Subcutaneous abdominal adipose tissue (tissue), 5 donors: Measurements from ENCODE around the gene SLC6A19.

ENCODE experiments used
- H3K27ac ChIP-seq: one replicate; pipeline ENCODE4 v1.7.0; 2013; ENCODE audit warnings: low read depth, mild to moderate bottlenecking, inconsistent platforms, low read length, moderate library complexity
- H3K27me3 ChIP-seq, 5 donors: one replicate each; pipeline ENCODE4 v1.7.0; 2013; ENCODE audit warnings: low read length in 5 of 5, inconsistent platforms in 1 of 5; ENCODE audit not compliant: control insufficient read depth in 5 of 5, insufficient read depth in 4 of 5
- H3K36me3 ChIP-seq, 5 donors: one replicate each; pipeline ENCODE4 v1.7.0; 2013; ENCODE audit warnings: low read length in 5 of 5; ENCODE audit not compliant: control insufficient read depth in 5 of 5, insufficient read depth in 5 of 5
- H3K4me1 ChIP-seq, 5 donors: one replicate each; pipeline ENCODE4 v1.7.0; 2013; ENCODE audit warnings: low read length in 5 of 5, mild to moderate bottlenecking in 3 of 5, moderate library complexity in 1 of 5; ENCODE audit not compliant: control insufficient read depth in 5 of 5, insufficient read depth in 5 of 5
- H3K4me3 ChIP-seq, 5 donors: one replicate each; pipeline ENCODE4 v1.7.0; 2013; ENCODE audit warnings: low read length in 5 of 5, low read depth in 1 of 5
- H3K9ac ChIP-seq, 5 donors: one replicate each; pipeline ENCODE4 v1.7.0; 2013; ENCODE audit warnings: low read length in 5 of 5, mild to moderate bottlenecking in 4 of 5, moderate library complexity in 3 of 5
- H3K9me3 ChIP-seq, 5 donors: one replicate each; pipeline ENCODE4 v1.7.0; 2013; ENCODE audit warnings: low read length in 5 of 5; ENCODE audit not compliant: control insufficient read depth in 5 of 5
- donor health status: healthy.
- donor health status: healthy.
- donor health status: healthy.
- donor health status: healthy.
- donor health status: healthy.

The SLC6A19 gene

DNA sequence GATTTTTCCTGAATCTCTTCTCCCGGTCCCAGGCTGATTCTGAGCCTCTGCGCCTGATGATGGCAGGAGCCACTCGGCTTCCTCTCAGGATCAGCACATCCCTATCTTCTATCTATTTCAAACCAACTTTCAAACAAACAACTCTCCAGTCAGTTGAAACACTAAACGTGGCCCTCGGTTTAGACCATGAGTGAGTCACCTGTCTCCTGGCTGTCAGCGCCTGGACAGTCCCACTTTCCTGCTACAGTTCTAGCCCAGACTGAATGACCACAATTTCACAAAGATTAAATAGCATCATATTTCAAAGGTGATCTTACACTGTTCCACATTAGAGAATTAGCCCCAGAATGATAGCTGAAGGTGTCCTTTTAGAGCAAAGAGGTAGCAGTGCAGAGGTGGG is 6.2 kb downstream of the SLC6A19 start:
- Histone ChIP-seq H3K27ac (no peak overlapping the region), H3K36me3 (no peaks in the 10 kb centered on the region), H3K9me3 (peaks cover 0 to 2% (median 0%) of the 10 kb centered on the region in 5 donors), H3K4me1 (no peaks in the 10 kb centered on the region), H3K27me3 (peaks cover 6 to 44% (median 37%) of the 10 kb centered on the region in 5 donors), H3K9ac (no peak overlapping the region), H3K4me3 (no peak overlapping the region)

DNA sequence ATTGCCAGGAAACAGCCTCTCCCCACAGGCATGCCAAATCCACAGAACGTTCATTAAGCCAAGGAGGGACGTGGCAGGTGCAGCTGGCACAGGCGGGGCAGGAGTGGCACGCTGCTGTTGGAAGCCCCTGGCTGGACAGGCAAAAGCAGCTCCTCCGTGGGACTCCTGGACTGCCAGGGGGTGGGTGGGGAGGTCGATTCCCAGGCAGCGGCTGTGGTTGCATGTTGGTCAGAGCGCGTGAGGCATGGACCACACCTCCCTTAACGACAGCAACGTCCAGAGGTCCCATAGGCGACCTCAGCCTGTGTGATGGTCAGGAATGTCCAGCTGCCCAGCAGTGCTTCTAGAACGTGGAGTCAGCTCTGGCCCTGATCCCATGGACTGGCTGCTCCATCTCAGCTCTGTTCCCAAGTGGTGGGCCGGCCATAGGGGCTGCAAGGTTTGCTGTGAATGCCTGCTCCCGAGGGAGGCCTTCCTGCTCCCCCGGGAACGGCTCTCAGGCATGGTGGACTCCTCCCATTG is 6.9 kb downstream of the SLC6A19 start:
- peaks cover 2 to 42% (median 32%) of the 10 kb centered on the region in 5 donors for H3K27me3 ChIP-seq
- no peak overlapping the region for H3K27ac ChIP-seq

DNA sequence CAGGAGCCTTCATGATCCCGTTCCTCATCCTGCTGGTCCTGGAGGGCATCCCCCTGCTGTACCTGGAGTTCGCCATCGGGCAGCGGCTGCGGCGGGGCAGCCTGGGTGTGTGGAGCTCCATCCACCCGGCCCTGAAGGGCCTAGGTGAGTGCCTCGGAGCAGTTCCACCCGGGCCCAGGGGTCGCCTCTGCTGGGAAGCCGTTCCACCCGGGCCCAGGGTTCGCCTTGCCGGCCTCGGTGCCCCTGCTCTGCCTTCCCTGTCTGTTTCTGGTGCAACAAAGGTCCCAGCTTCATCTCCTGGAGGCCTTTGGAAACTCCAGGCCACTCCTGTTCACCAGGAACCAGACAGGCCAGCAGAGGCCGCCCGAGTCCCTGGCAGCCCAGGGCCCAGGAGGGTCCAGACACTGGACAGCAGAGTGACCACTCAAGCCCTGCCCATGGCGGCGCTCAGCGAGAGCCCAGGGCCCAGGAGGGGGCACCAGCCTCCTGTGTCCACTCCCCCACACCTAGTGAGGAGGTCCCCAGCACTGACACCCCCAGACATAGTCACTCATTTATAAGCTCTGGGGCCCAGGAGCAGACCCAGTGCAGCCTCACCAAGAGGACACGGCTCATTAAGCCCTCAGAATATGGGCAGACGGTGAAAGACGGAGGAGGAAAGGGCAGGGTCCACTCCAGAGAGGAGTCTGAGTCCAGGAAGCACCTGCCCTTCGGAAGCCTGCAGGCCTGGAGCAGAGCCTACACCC is 7.5 kb downstream of the SLC6A19 start:
- H3K9me3 ChIP-seq = peaks cover 0 to 2% (median 0%) of the 10 kb centered on the region in 5 donors
- H3K4me3 ChIP-seq = no peak overlapping the region
- H3K27ac ChIP-seq = no peak overlapping the region
- H3K4me1 ChIP-seq = no peaks in the 10 kb centered on the region
- H3K9ac ChIP-seq = no peak overlapping the region
- H3K27me3 ChIP-seq = peaks cover 0 to 39% (median 30%) of the 10 kb centered on the region in 5 donors
- no peaks in the 10 kb centered on the region for H3K36me3 ChIP-seq

More for the DNA sequence above, 6.9 kb downstream of the SLC6A19 start:
- Histone ChIP-seq H3K9me3 (peaks cover 0 to 2% (median 0%) of the 10 kb centered on the region in 5 donors), H3K4me3 (no peak overlapping the region), H3K4me1 (no peaks in the 10 kb centered on the region), H3K9ac (no peak overlapping the region), H3K36me3 (no peaks in the 10 kb centered on the region)

DNA sequence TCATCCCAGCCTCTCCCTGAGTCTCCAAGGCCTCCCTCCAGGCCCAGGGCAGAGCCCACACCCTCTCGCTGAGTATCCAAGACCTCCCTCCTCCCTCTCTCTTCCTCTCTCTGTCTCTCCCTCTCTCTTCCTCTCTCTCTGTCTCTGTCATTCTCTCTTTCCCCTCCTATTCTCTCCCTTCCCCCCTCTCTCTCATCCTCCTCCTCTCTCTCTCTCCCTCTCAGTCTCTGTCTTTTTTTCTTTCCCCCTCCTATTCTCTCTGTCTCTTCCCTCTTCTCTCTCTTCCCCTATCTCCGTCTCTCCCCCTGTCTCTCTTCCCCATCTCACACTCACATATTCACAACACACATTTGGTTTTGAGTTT is 8.1 kb downstream of the SLC6A19 start:
- H3K36me3 ChIP-seq = no peaks in the 10 kb centered on the region
- H3K4me1 ChIP-seq = no peaks in the 10 kb centered on the region
- H3K27me3 ChIP-seq = peaks cover 0 to 35% (median 28%) of the 10 kb centered on the region in 5 donors
- H3K9me3 ChIP-seq = peaks cover 0 to 2% (median 0%) of the 10 kb centered on the region in 5 donors
- no peak overlapping the region for H3K9ac ChIP-seq
- no peak overlapping the region for H3K4me3 ChIP-seq
- H3K27ac ChIP-seq = no peak overlapping the region

DNA sequence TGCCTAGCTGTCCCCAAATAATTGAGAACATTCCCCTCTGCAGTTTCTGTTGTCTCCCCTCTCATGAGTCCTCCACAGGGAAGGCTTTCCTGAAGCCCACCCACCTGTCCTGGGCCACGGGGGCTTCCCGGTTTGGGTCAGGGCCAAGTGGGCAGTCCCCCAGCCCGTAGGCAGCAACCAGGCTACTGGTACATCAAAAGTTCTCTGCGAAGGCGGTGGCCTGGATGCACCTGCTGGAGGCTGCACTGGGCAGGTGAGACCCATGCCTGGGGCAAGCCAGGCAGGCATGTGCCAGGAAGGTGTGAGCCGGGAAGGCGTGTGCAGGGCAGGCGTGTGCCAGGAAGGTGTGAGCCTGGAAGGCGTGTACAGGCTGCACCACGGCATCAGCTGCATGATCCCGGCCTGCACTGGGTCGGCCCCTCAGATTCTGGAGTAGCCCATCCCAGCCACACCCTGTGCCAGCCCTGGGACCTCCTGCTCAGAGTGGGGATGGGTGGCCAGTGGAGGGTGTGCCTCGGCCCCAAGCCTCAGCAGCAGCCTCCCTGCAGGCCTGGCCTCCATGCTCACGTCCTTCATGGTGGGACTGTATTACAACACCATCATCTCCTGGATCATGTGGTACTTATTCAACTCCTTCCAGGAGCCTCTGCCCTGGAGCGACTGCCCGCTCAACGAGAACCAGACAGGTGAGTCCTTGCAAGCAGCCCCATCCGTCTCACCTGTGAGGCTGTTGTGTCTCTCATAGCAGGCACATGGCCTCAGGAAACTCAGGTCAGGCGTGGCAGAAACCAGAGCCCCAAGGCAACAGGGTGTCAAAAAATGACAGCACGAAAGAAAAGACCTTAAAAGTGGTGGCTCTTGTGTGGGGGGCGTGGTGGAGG is 8.7 kb downstream of the SLC6A19 start:
- peaks cover 0 to 2% (median 0%) of the 10 kb centered on the region in 5 donors for H3K9me3 ChIP-seq
- no peaks in the 10 kb centered on the region for H3K36me3 ChIP-seq
- no peak overlapping the region for H3K9ac ChIP-seq
- peaks cover 0 to 35% (median 23%) of the 10 kb centered on the region in 5 donors for H3K27me3 ChIP-seq
- no peak overlapping the region for H3K4me3 ChIP-seq
- H3K27ac ChIP-seq = no peak overlapping the region
- no peaks in the 10 kb centered on the region for H3K4me1 ChIP-seq

DNA sequence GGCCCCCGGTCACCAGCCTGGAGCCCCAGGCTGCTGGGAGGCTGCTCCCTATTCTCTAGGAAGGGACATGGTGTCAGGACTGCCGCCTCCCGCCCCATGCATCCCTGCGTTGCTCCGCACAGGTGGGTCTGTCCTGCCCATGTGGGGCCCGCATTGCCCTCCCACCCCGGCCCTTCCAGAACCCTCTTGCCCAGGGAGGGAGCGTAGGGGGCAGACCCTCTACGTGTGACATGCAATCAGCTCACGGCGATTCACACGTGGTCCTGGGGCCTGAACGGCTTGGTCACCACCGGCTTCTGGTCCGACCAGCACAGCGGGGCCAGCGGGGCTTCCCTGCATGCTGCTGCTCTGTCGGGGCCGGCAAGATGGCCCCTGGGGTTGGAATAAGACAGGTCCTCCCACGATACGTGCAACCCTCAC is 9.4 kb downstream of the SLC6A19 start:
- H3K27me3 ChIP-seq = peaks cover 0 to 29% (median 26%) of the 10 kb centered on the region in 5 donors
- H3K36me3 ChIP-seq = no peaks in the 10 kb centered on the region
- no peak overlapping the region for H3K4me3 ChIP-seq
- no peak overlapping the region for H3K27ac ChIP-seq
- no peak overlapping the region for H3K9ac ChIP-seq
- H3K4me1 ChIP-seq = no peaks in the 10 kb centered on the region
- H3K9me3 ChIP-seq = peaks cover 0 to 8% (median 6%) of the 10 kb centered on the region in 5 donors

DNA sequence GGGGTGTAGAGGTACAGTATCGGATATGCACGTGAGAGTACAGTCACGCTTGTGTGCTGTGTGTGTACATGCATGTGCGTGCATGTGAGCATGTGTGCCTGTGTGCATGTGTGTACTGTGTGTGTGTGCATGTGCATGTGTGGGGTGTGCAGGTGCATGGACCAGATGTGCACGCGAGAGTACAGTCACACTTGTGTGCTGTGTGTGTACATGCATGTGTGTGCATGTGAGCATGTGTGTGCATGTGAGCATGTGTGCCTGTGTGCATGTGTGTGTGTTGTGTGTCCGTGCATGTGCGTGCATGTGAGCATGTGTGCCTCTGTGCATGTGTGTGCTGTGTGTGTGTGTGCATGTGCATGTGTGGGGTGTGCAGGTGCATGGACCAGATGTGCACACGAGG is 10.3 kb downstream of the SLC6A19 start:
- no peaks in the 10 kb centered on the region for H3K36me3 ChIP-seq
- no peak overlapping the region for H3K27ac ChIP-seq
- H3K27me3 ChIP-seq = peaks cover 0 to 20% (median 18%) of the 10 kb centered on the region in 5 donors
- no peaks in the 10 kb centered on the region for H3K4me1 ChIP-seq
- no peak overlapping the region for H3K9ac ChIP-seq
- H3K4me3 ChIP-seq = no peak overlapping the region
- H3K9me3 ChIP-seq = peaks cover 0 to 15% (median 10%) of the 10 kb centered on the region in 5 donors

DNA sequence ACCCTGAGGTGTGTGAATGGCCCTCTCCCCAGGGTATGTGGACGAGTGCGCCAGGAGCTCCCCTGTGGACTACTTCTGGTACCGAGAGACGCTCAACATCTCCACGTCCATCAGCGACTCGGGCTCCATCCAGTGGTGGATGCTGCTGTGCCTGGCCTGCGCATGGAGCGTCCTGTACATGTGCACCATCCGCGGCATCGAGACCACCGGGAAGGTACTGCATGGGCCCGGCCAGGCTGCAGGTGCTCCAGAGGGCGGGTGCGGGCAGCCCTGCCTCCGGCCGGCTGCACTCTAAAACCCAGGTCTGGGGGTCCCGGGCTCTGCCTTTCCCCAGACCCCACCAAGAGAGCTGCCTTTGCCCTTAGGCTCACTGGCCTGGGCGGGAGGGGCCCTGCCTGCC is 10.9 kb downstream of the SLC6A19 start:
- Histone ChIP-seq H3K9me3 (peaks cover 0 to 15% (median 10%) of the 10 kb centered on the region in 5 donors), H3K36me3 (no peaks in the 10 kb centered on the region), H3K4me1 (no peaks in the 10 kb centered on the region), H3K4me3 (no peak overlapping the region), H3K27me3 (peaks cover 0 to 19% (median 14%) of the 10 kb centered on the region in 5 donors), H3K27ac (no peak overlapping the region), H3K9ac (no peak overlapping the region)

DNA sequence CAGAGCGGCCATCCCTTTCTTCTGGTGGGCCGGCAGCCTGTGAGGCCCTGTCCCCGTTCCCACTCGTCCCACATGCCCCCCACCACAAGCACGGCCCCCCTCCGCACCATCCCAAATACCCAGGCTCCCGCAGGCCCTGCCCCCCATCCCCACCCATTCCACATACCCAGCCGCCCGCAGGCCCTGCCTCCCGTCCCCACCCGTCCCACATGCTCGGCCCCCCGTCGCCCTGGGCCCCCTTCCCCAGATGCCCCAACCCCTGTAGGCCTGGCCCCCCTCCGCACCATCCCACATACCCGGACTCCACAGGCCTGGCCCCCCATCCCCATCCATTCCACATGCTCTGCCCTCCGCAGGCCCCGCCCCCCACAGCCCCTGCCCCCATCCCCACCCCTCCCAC is 11.5 kb downstream of the SLC6A19 start:
- no peaks in the 10 kb centered on the region for H3K4me1 ChIP-seq
- H3K36me3 ChIP-seq = no peaks in the 10 kb centered on the region
- H3K9me3 ChIP-seq = peaks cover 0 to 15% (median 10%) of the 10 kb centered on the region in 5 donors
- no peak overlapping the region for H3K4me3 ChIP-seq
- H3K9ac ChIP-seq = no peak overlapping the region
- H3K27me3 ChIP-seq = peaks cover 0 to 19% (median 14%) of the 10 kb centered on the region in 5 donors
- no peak overlapping the region for H3K27ac ChIP-seq
